Stimulated activated naive B cell treated with anti-CD40 and anti-IgM and Interleukin-4, amounts not matched to agents 10 μg/mL and 1 μg/mL and 100 μg/mL, for 72 hours (primary cell): ENCODE results near the gene NKAIN1.

Experiments used
- ATAC-seq, 2 donors: fragments of 150-1000 bp; cut with Tn5 transposase; replicated peaks; 2 replicates each; pipeline ENCODE4 v1.10.0; 2021; ENCODE audit warnings: moderate library complexity in 1 of 2
- DNase-seq: peaks from one replicate; pipeline ENCODE4 v3.0.0; 2021
- H3K27ac Mint-ChIP-seq: one replicate; pipeline ENCODE4 v1.8.0; 2022; ENCODE audit warnings: mild to moderate bottlenecking, mixed read lengths
- H3K27me3 Mint-ChIP-seq, 2 donors: one replicate each; pipeline ENCODE4 v1.8.0; 2022; ENCODE audit warnings: mixed read lengths in 2 of 2
- H3K36me3 Mint-ChIP-seq, 2 donors: one replicate each; pipeline ENCODE4 v1.8.0; 2022; ENCODE audit warnings: mixed read lengths in 2 of 2, mild to moderate bottlenecking in 1 of 2
- H3K4me1 Mint-ChIP-seq, 2 donors: one replicate each; pipeline ENCODE4 v1.8.0; 2022; ENCODE audit warnings: mixed read lengths in 2 of 2, mild to moderate bottlenecking in 1 of 2
- H3K4me3 Mint-ChIP-seq, 2 donors: one replicate each; pipeline ENCODE4 v1.8.0; 2022; ENCODE audit warnings: mild to moderate bottlenecking in 2 of 2, mixed read lengths in 2 of 2, moderate library complexity in 1 of 2
- H3K9me3 Mint-ChIP-seq, 2 donors: one replicate each; pipeline ENCODE4 v1.8.0; 2022; ENCODE audit warnings: mixed read lengths in 2 of 2, mild to moderate bottlenecking in 1 of 2

Gene NKAIN1

GRCh38 chr1:31248276-31248675, 8.6 kb upstream of the NKAIN1 start:
- Mint-ChIP-seq H3K27me3 (peaks cover 0 to 10% of the 10 kb centered on the region in 2 donors), H3K36me3 (peaks cover 0 to 3% of the 10 kb centered on the region in 2 donors), H3K4me3 (no peak overlapping the region), H3K9me3 (no peaks in the 10 kb centered on the region), H3K4me1 (no peaks in the 10 kb centered on the region), H3K27ac (no peak overlapping the region)
- ATAC-seq (no peak), DNase-seq (no peak)

GRCh38 chr1:31244326-31244725, 4.6 kb upstream of the NKAIN1 start:
- H3K27me3 Mint-ChIP-seq: peaks cover 10 to 27% of the 10 kb centered on the region in 2 donors
- H3K4me1 Mint-ChIP-seq: peaks cover 3 to 7% of the 10 kb centered on the region in 2 donors
- no peaks in the 10 kb centered on the region for H3K9me3 Mint-ChIP-seq
- no peak overlapping the region for H3K27ac Mint-ChIP-seq
- no peak for ATAC-seq
- no peaks in the 10 kb centered on the region for H3K36me3 Mint-ChIP-seq
- H3K4me3 Mint-ChIP-seq: no peak overlapping the region
- DNase-seq: no peak

GRCh38 chr1:31243501-31244286, 4.0 kb upstream of the NKAIN1 start:
- Mint-ChIP-seq H3K4me1 (peaks cover 10 to 13% of the 10 kb centered on the region in 2 donors), H3K36me3 (no peaks in the 10 kb centered on the region), H3K9me3 (no peaks in the 10 kb centered on the region), H3K27me3 (peaks cover 16 to 33% of the 10 kb centered on the region in 2 donors), H3K4me3 (no peak overlapping the region), H3K27ac (no peak overlapping the region)
- ATAC-seq: no peak
- no peak for DNase-seq

- DNase-seq (no peak), ATAC-seq (no peak)
- Mint-ChIP-seq H3K4me1 (peaks cover 12 to 17% of the 10 kb centered on the region in 2 donors), H3K27ac (no peak overlapping the region), H3K9me3 (no peaks in the 10 kb centered on the region), H3K4me3 (no peak overlapping the region), H3K36me3 (no peaks in the 10 kb centered on the region), H3K27me3 (peaks cover 36 to 54% of the 10 kb centered on the region in 2 donors)
These were observed 1.6 kb upstream of the NKAIN1 start for GRCh38 chr1:31241321-31241720.

GRCh38 chr1:31238986-31239613, 587 bp downstream of the NKAIN1 start:
- H3K36me3 Mint-ChIP-seq: no peaks in the 10 kb centered on the region
- peaks cover 57 to 74% of the 10 kb centered on the region in 2 donors for H3K27me3 Mint-ChIP-seq
- H3K4me3 Mint-ChIP-seq: peak overlapping the region; percentile 81 to 84
- ATAC-seq (peak; percentile 62 to 68), DNase-seq (no peak)
- no peak overlapping the region for H3K27ac Mint-ChIP-seq
- H3K4me1 Mint-ChIP-seq: peaks cover 12 to 17% of the 10 kb centered on the region in 2 donors
- H3K9me3 Mint-ChIP-seq: no peaks in the 10 kb centered on the region

GRCh38 chr1:31238612-31238985, 1.1 kb downstream of the NKAIN1 start:
- Mint-ChIP-seq H3K36me3 (no peaks in the 10 kb centered on the region), H3K4me1 (peaks cover 12 to 17% of the 10 kb centered on the region in 2 donors), H3K27me3 (peaks cover 59 to 75% of the 10 kb centered on the region in 2 donors), H3K27ac (no peak overlapping the region), H3K9me3 (no peaks in the 10 kb centered on the region), H3K4me3 (peak overlapping the region; percentile 81 to 84)
- no peak for ATAC-seq
- DNase-seq: no peak

- no peak for ATAC-seq
These were observed 4.8 kb downstream of the NKAIN1 start for GRCh38 chr1:31234870-31235269.

GRCh38 chr1:31234123-31234708, 5.5 kb downstream of the NKAIN1 start:
- H3K9me3 Mint-ChIP-seq: no peaks in the 10 kb centered on the region

More at GRCh38 chr1:31234870-31235269, 4.8 kb downstream of the NKAIN1 start:
- no peak for DNase-seq
- Mint-ChIP-seq H3K27me3 (peaks cover 56 to 70% of the 10 kb centered on the region in 2 donors), H3K27ac (no peak overlapping the region), H3K9me3 (no peaks in the 10 kb centered on the region), H3K36me3 (no peaks in the 10 kb centered on the region), H3K4me3 (no peak overlapping the region), H3K4me1 (peaks cover 8 to 10% of the 10 kb centered on the region in 2 donors)

GRCh38 chr1:31232689-31233088, 7.0 kb downstream of the NKAIN1 start:
- peaks cover 40 to 49% of the 10 kb centered on the region in 2 donors for H3K27me3 Mint-ChIP-seq
- H3K9me3 Mint-ChIP-seq: no peaks in the 10 kb centered on the region
- no peak overlapping the region for H3K27ac Mint-ChIP-seq
- H3K4me1 Mint-ChIP-seq: no peaks in the 10 kb centered on the region
- ATAC-seq (no peak), DNase-seq (no peak)
- H3K36me3 Mint-ChIP-seq: no peaks in the 10 kb centered on the region
- no peak overlapping the region for H3K4me3 Mint-ChIP-seq

More at GRCh38 chr1:31234123-31234708, 5.5 kb downstream of the NKAIN1 start:
- peaks cover 55 to 65% of the 10 kb centered on the region in 2 donors for H3K27me3 Mint-ChIP-seq
- no peaks in the 10 kb centered on the region for H3K36me3 Mint-ChIP-seq
- DNase-seq (no peak), ATAC-seq (no peak)
- H3K27ac Mint-ChIP-seq: no peak overlapping the region
- H3K4me1 Mint-ChIP-seq: peaks cover 7 to 8% of the 10 kb centered on the region in 2 donors
- no peak overlapping the region for H3K4me3 Mint-ChIP-seq

GRCh38 chr1:31231802-31232201, 7.9 kb downstream of the NKAIN1 start:
- ATAC-seq: no peak
- DNase-seq: no peak
- Mint-ChIP-seq H3K27ac (no peak overlapping the region), H3K4me3 (no peak overlapping the region), H3K27me3 (peaks cover 34 to 43% of the 10 kb centered on the region in 2 donors), H3K36me3 (no peaks in the 10 kb centered on the region), H3K4me1 (no peaks in the 10 kb centered on the region), H3K9me3 (no peaks in the 10 kb centered on the region)

GRCh38 chr1:31230378-31230777, 9.3 kb downstream of the NKAIN1 start:
- Mint-ChIP-seq H3K4me1 (no peaks in the 10 kb centered on the region), H3K36me3 (no peaks in the 10 kb centered on the region), H3K9me3 (no peaks in the 10 kb centered on the region), H3K27me3 (peaks cover 21 to 39% of the 10 kb centered on the region in 2 donors), H3K4me3 (no peak overlapping the region), H3K27ac (no peak overlapping the region)
- DNase-seq: no peak
- no peak for ATAC-seq

- no peaks in the 10 kb centered on the region for H3K36me3 Mint-ChIP-seq
- no peak for ATAC-seq
- H3K27me3 Mint-ChIP-seq: peaks cover 8 to 30% of the 10 kb centered on the region in 2 donors
- no peaks in the 10 kb centered on the region for H3K4me1 Mint-ChIP-seq
- no peaks in the 10 kb centered on the region for H3K9me3 Mint-ChIP-seq
- H3K27ac Mint-ChIP-seq: no peak overlapping the region
- DNase-seq: no peak
- H3K4me3 Mint-ChIP-seq: no peak overlapping the region
These were observed 10.7 kb downstream of the NKAIN1 start for GRCh38 chr1:31228986-31229385.

- peaks cover 2 to 21% of the 10 kb centered on the region in 2 donors for H3K27me3 Mint-ChIP-seq
These were observed 11.7 kb downstream of the NKAIN1 start for GRCh38 chr1:31227891-31228568.

GRCh38 chr1:31224068-31224467, 15.6 kb downstream of the NKAIN1 start:
- H3K36me3 Mint-ChIP-seq: no peaks in the 10 kb centered on the region
- ATAC-seq: no peak
- H3K27me3 Mint-ChIP-seq: peaks cover 0 to 15% of the 10 kb centered on the region in 2 donors
- no peaks in the 10 kb centered on the region for H3K4me1 Mint-ChIP-seq
- H3K27ac Mint-ChIP-seq: no peak overlapping the region
- DNase-seq: no peak
- no peaks in the 10 kb centered on the region for H3K9me3 Mint-ChIP-seq
- H3K4me3 Mint-ChIP-seq: no peak overlapping the region

More at GRCh38 chr1:31227891-31228568, 11.7 kb downstream of the NKAIN1 start:
- Mint-ChIP-seq H3K9me3 (no peaks in the 10 kb centered on the region), H3K4me1 (no peaks in the 10 kb centered on the region), H3K4me3 (no peak overlapping the region), H3K36me3 (no peaks in the 10 kb centered on the region), H3K27ac (no peak overlapping the region)
- no peak for ATAC-seq
- no peak for DNase-seq
